Measurements from ENCODE around the gene ATM. TPM values are rescaled to one million over a fixed set of nuclear protein-coding genes. Genes with fewer than 3 reads are reported as not detected.

ATM gene
- total and polyA plus RNA-seq, 2 donors from 2014 or later: 11.7 to 83.3 TPM

DNA sequence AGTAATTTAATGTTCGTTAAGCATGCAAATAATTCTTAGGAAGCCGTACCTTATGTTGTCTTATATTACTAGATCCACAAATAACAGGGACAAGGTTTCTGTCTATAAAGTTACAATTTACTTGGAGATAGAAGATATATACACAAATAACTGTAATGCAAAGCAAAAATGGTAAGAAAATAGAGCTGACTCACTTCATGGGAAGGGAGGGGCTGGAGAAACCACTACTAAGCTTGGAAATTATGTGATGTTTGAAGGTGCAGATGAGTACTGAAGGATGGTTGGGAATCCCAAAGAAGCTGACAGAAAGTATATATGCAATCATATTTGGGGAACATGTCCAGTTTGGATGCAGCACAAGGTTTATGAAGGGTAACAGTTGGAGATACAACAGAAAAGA lies 4.4 kb upstream of the ATM start:
- DNase-seq (no peak), FAIRE-seq (no peak)
- H3K4me1 ChIP-seq (ENCODE audit: control insufficient read depth in 2 of 3, insufficient read depth in 2 of 3, low read depth in 1 of 3, low read length in 3 of 3): peaks cover 0 to 6% (median 4%) of the 10 kb centered on the region in 3 donors
- H3K9me3 ChIP-seq (ENCODE audit: control insufficient read depth in 2 of 3, insufficient read depth in 1 of 3, low read length in 3 of 3): no peaks in the 10 kb centered on the region
- H3K9ac ChIP-seq (ENCODE audit: low read length in 3 of 3): no peak overlapping the region
- no peak overlapping the region for H3K4me3 ChIP-seq (ENCODE audit: low read length in 3 of 3)
- no peaks in the 10 kb centered on the region for H3K36me3 ChIP-seq (ENCODE audit: control insufficient read depth in 2 of 3, insufficient read depth in 3 of 3, low read length in 3 of 3)
- no peak overlapping the region for H3K27ac ChIP-seq (ENCODE audit: low read depth in 2 of 2, low read length in 2 of 2)
- intact Hi-C loops (cut with DNase I): no loop called here
- no peaks in the 10 kb centered on the region for H3K27me3 ChIP-seq (ENCODE audit: control insufficient read depth, insufficient read depth, low read length)
- TF ChIP-seq CTCF (IDR thresholded peaks at IDR 0.05; ENCODE audit: borderline replicate concordance, extremely low read depth, insufficient read depth): no peak

DNA sequence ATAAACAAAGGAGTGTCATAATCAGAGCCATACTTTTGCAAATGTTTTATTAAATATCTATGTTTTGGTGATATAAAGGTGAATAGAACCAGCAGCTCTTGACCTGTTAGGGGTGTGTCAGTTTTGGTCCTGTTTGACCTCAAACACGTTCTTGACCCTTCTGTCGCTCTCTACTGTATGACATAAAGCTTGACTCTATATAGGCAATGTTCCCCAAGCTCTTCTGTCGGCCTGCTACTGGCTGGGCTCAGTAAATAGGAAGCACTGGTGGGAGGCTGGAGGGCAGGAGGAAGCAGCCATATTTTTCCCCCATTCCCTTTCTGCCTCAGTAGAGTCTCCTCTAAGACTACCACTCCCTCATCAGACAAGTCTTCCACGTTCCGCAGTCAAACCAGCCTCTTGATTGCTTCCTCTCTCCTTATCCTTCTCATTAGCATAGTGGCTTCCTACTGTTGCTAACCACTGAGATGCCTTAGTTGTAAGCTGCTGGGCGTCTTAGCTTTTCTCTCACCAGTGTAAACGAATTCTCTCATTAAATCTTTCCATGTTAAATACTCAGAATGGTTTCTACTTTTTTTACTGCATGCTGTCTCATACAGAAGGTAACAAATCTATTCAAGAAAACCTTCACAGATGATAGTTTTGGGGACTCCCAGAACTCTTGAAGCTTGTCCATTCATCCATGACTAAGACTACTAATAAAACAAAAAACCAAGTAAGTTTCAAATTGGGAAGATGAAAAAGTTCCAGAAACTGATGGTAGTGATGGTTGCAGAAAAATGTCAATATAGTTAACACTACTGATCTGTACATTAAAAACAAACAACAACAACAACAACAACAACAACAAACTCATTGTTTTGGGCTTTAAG lies 3.7 kb upstream of the ATM start:
- intact Hi-C loops (cut with DNase I): no loop called here
- H3K27me3 ChIP-seq (ENCODE audit: control insufficient read depth, insufficient read depth, low read length): no peaks in the 10 kb centered on the region
- DNase-seq (no peak), FAIRE-seq (no peak)
- H3K4me3 ChIP-seq (ENCODE audit: low read length in 3 of 3): no peak overlapping the region
- H3K9ac ChIP-seq (ENCODE audit: low read length in 3 of 3): no peak overlapping the region
- no peaks in the 10 kb centered on the region for H3K36me3 ChIP-seq (ENCODE audit: control insufficient read depth in 2 of 3, insufficient read depth in 3 of 3, low read length in 3 of 3)
- TF ChIP-seq CTCF (IDR thresholded peaks at IDR 0.05; ENCODE audit: borderline replicate concordance, extremely low read depth, insufficient read depth): no peak
- H3K27ac ChIP-seq (ENCODE audit: low read depth in 2 of 2, low read length in 2 of 2): no peak overlapping the region
- H3K4me1 ChIP-seq (ENCODE audit: control insufficient read depth in 2 of 3, insufficient read depth in 2 of 3, low read depth in 1 of 3, low read length in 3 of 3): peaks cover 4 to 12% (median 9%) of the 10 kb centered on the region in 3 donors
- H3K9me3 ChIP-seq (ENCODE audit: control insufficient read depth in 2 of 3, insufficient read depth in 1 of 3, low read length in 3 of 3): no peaks in the 10 kb centered on the region

- Histone ChIP-seq H3K27ac (ENCODE audit: low read depth in 2 of 2, low read length in 2 of 2) (peak overlapping the region in 1 of 2 donors; percentile 26), H3K9me3 (ENCODE audit: control insufficient read depth in 2 of 3, insufficient read depth in 1 of 3, low read length in 3 of 3) (no peaks in the 10 kb centered on the region), H3K27me3 (ENCODE audit: control insufficient read depth, insufficient read depth, low read length) (no peaks in the 10 kb centered on the region), H3K4me3 (ENCODE audit: low read length in 3 of 3) (peak overlapping the region; percentile 96 to 99 (median 97)), H3K4me1 (ENCODE audit: control insufficient read depth in 2 of 3, insufficient read depth in 2 of 3, low read depth in 1 of 3, low read length in 3 of 3) (peaks cover 6 to 20% (median 15%) of the 10 kb centered on the region in 3 donors), H3K36me3 (ENCODE audit: control insufficient read depth in 2 of 3, insufficient read depth in 3 of 3, low read length in 3 of 3) (no peaks in the 10 kb centered on the region), H3K9ac (ENCODE audit: low read length in 3 of 3) (peak overlapping the region; percentile 42 to 96 (median 79))
- TF ChIP-seq CTCF (IDR thresholded peaks at IDR 0.05; ENCODE audit: borderline replicate concordance, extremely low read depth, insufficient read depth): no peak
- intact Hi-C loops (cut with DNase I): no loop called here
- peak in 2 of 5 donors; percentile 1 to 15 for DNase-seq
- no peak for FAIRE-seq
These were observed 2.0 kb upstream of the ATM start for GRCh38 chr11:108220721-108221336.

Data from kidney (tissue), 14 donors.